ENCODE data around the gene SLC12A1.
"Not testable (repeated sequence)": the region's sequence is repeated elsewhere in the genome, so short reads cannot be mapped to it uniquely, and the experiment has no call there.

SLC12A1 gene

DNA sequence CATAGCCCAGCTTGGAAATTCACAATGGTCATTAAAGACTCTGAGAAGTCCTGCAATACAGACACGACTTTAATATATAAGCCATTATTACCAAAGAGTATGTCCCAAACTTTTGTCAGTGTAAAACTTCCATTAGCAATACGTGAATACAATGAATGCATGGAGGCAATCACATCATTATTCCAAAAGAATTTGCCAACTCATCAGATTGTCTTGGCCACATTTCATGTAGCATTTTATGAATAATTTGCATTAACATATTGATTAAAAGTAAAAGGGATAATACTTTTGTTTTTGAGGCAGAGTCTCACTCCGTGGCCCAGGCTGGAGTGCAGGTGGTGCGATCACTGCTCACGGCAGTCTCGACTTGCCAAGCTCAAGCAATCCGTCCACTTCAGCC is 117.2 kb downstream of the SLC12A1 start:
- Histone ChIP-seq H3K4me3 (ENCODE audit: low read depth in 1 of 5, low read length in 5 of 5) (no peak overlapping the region), H3K36me3 (ENCODE audit: control insufficient read depth in 5 of 5, insufficient read depth in 5 of 5, low read length in 5 of 5) (no peaks in the 10 kb centered on the region), H3K9me3 (ENCODE audit: control insufficient read depth in 5 of 5, low read length in 5 of 5) (no peaks in the 10 kb centered on the region), H3K27me3 (ENCODE audit: control insufficient read depth in 5 of 5, insufficient read depth in 4 of 5, low read length in 5 of 5) (no peaks in the 10 kb centered on the region), H3K9ac (ENCODE audit: low read length in 5 of 5) (no peak overlapping the region), H3K27ac (ENCODE audit: low read depth, low read length) (no peak overlapping the region), H3K4me1 (ENCODE audit: control insufficient read depth in 5 of 5, insufficient read depth in 5 of 5, low read length in 5 of 5) (no peaks in the 10 kb centered on the region)

DNA sequence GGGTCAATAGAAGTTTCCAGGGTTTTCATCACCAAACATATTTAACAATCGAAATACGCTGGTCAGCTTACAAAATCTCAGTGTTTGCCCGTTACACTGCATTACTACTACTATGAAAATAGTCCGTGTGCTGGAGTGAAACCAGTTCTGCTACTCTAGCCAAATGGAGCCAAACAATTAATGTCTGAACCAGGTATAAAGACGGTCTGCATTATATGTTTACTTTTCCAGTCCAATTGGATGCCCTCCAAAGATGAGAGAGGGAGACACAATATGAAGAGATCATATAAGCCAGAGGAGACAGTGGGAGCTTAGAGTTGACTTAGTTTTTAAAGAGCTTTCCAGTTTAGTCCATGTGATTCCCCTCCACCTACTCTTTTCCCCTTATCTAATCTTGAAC is 118.8 kb downstream of the SLC12A1 start:
- peaks cover 0 to under 1% (median under 1%) of the 10 kb centered on the region in 5 donors for H3K4me1 ChIP-seq (ENCODE audit: control insufficient read depth in 5 of 5, insufficient read depth in 5 of 5, low read length in 5 of 5)
- no peak overlapping the region for H3K27ac ChIP-seq (ENCODE audit: low read depth, low read length)
- no peaks in the 10 kb centered on the region for H3K27me3 ChIP-seq (ENCODE audit: control insufficient read depth in 5 of 5, insufficient read depth in 4 of 5, low read length in 5 of 5)
- H3K9me3 ChIP-seq (ENCODE audit: control insufficient read depth in 5 of 5, low read length in 5 of 5): no peaks in the 10 kb centered on the region
- no peak overlapping the region for H3K9ac ChIP-seq (ENCODE audit: low read length in 5 of 5)
- H3K36me3 ChIP-seq (ENCODE audit: control insufficient read depth in 5 of 5, insufficient read depth in 5 of 5, low read length in 5 of 5): no peaks in the 10 kb centered on the region
- H3K4me3 ChIP-seq (ENCODE audit: low read depth in 1 of 5, low read length in 5 of 5): no peak overlapping the region

DNA sequence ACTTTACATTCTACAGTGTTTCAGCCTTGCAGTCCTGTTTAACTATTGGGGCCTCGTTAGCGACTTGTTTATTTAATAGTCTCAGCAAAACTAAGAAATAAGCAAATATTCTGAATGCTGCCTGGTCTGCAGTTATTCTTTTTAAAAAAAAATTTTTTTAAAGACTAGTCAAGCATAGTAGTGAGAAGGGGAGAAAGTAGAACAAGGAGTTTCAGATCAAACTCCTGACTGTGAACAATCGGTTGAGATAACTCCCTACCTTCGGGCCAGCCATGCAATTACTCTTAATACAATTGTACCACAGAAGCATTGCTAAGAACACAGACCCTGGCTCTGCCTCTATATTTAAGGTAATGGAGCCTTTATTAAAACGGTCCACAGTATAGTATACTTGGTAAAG is 119.3 kb downstream of the SLC12A1 start:
- Histone ChIP-seq H3K4me3 (ENCODE audit: low read depth in 1 of 5, low read length in 5 of 5) (no peak overlapping the region), H3K4me1 (ENCODE audit: control insufficient read depth in 5 of 5, insufficient read depth in 5 of 5, low read length in 5 of 5) (peaks cover 0 to 5% (median 5%) of the 10 kb centered on the region in 5 donors), H3K27me3 (ENCODE audit: control insufficient read depth in 5 of 5, insufficient read depth in 4 of 5, low read length in 5 of 5) (no peaks in the 10 kb centered on the region), H3K9ac (ENCODE audit: low read length in 5 of 5) (no peak overlapping the region), H3K36me3 (ENCODE audit: control insufficient read depth in 5 of 5, insufficient read depth in 5 of 5, low read length in 5 of 5) (no peaks in the 10 kb centered on the region), H3K9me3 (ENCODE audit: control insufficient read depth in 5 of 5, low read length in 5 of 5) (no peaks in the 10 kb centered on the region), H3K27ac (ENCODE audit: low read depth, low read length) (no peak overlapping the region)

DNA sequence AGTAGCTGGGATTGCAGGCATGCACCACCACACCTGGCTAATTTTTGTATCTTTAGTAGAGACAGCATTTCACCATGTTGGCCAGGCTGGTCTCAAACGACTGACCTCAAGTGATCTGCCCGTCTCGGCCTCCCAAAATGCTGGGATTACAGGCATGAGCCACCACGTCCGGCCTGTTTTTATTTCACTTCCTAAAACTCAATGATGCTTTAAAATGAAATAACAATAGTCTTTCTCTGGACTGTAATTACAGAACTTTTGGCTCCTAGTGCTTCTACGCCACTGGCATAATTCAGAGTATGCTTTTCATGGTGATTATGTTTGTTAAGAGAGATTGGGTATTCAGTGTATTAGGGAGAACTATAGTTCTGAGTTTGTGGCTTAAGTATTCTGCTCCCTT is 120.1 kb downstream of the SLC12A1 start:
- H3K9ac ChIP-seq (ENCODE audit: low read length in 5 of 5); H3K27ac ChIP-seq (ENCODE audit: low read depth, low read length); H3K27me3 ChIP-seq (ENCODE audit: control insufficient read depth in 5 of 5, insufficient read depth in 4 of 5, low read length in 5 of 5): not testable (repeated sequence)

DNA sequence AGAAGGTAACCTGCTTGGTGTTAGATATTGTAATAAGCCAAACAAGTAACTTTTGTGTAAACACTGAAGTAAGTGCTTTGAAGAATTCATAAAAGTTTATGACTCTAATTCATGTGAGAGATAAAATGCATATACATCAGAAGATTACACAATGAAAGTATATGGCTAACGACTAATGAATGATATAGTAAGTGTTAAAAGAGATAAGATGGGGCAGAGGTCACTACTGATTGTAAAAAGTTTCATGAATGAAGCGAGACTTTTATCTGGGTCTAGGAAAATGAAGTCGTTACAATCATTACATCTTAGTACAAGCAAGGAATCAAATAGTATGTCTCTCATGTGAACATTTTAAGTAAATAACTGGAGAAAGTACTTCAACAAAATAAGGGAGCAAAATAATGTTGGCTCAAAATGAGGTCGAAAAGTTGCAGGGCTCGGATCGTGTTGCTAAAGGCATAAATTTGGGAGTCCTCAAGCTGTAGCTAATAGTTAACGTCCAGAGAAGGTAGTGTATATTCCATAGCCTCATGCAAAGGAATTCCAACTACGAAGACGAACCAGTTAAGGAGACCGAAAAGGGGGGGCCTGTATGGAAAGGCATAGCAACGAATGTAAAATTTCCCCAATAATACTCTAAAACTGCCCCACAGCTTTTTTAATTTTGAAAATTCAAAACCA is 124.1 kb downstream of the SLC12A1 start:
- H3K36me3 ChIP-seq (ENCODE audit: control insufficient read depth in 5 of 5, insufficient read depth in 5 of 5, low read length in 5 of 5): peaks cover 8 to 17% (median 10%) of the 10 kb centered on the region in 5 donors
- H3K4me1 ChIP-seq (ENCODE audit: control insufficient read depth in 5 of 5, insufficient read depth in 5 of 5, low read length in 5 of 5): peaks cover 0 to 19% (median 15%) of the 10 kb centered on the region in 5 donors
- H3K4me3 ChIP-seq (ENCODE audit: low read depth in 1 of 5, low read length in 5 of 5): peak overlapping the region; percentile 79 to 98 (median 90)
- no peaks in the 10 kb centered on the region for H3K9me3 ChIP-seq (ENCODE audit: control insufficient read depth in 5 of 5, low read length in 5 of 5)
- H3K27ac ChIP-seq (ENCODE audit: low read depth, low read length): peak overlapping the region; percentile 94
- no peaks in the 10 kb centered on the region for H3K27me3 ChIP-seq (ENCODE audit: control insufficient read depth in 5 of 5, insufficient read depth in 4 of 5, low read length in 5 of 5)
- H3K9ac ChIP-seq (ENCODE audit: low read length in 5 of 5): peak overlapping the region; percentile 38 to 93 (median 83)

More for the DNA sequence above, 120.1 kb downstream of the SLC12A1 start:
- H3K36me3 ChIP-seq (ENCODE audit: control insufficient read depth in 5 of 5, insufficient read depth in 5 of 5, low read length in 5 of 5); H3K4me3 ChIP-seq (ENCODE audit: low read depth in 1 of 5, low read length in 5 of 5); H3K9me3 ChIP-seq (ENCODE audit: control insufficient read depth in 5 of 5, low read length in 5 of 5): not testable (repeated sequence)
- peaks cover 0 to 11% (median 9%) of the 10 kb centered on the region in 5 donors for H3K4me1 ChIP-seq (ENCODE audit: control insufficient read depth in 5 of 5, insufficient read depth in 5 of 5, low read length in 5 of 5)

DNA sequence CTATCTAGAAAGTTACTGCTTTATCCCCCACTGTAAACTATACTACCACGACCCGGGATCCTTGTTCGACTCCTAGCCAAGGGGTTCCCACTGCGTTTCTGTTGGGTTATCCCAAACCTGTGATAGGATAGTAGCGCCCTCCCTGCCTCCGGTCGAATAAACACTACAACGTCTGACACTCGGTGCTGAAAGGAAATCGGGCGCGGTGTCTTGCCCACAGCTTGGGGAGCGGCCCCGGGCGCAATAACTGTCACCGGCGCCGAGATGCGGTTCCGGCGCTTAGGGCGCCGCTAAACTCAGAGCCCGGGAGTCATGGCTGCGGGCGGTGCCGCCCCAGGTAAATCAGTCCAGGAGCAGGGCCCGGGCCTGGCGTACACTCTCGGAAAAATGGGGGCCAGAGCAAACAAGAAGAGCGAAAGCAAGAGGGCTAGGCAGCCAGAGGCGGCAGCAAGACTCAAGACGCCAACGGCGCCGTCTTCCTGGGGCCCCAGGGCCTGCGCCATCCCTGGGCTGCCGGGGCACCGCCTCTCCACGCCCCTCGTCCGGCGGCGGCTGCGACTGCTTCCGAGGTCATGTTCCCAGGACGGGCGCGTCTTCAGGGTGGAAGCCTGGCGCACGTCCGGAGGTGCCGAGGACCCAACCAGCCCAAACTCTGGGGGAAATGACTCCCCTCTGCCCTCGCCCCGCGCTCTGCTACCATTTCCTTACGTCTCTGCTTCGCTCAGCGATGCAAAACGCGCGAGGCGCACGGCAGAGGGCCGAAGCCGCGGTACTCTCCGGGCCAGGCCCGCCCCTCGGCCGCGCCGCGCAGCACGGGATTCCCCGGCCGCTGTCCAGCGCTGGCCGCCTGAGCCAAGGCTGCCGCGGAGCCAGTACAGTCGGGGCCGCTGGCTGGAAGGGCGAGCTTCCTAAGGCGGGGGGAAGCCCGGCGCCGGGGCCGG is 125.0 kb downstream of the SLC12A1 start, which contains the start of gene DUT:
Gene DUT, plus strand, starts transcription at position 575 of the 941 bp plus-strand sequence. Its CDS starts 87 bp downstream, at position 662.
- Histone ChIP-seq H3K9ac (ENCODE audit: low read length in 5 of 5) (peak within 1 kb of the TSS; percentile 38 to 93 (median 83)), H3K36me3 (ENCODE audit: control insufficient read depth in 5 of 5, insufficient read depth in 5 of 5, low read length in 5 of 5) (peaks cover 12 to 26% (median 16%) of the 10 kb centered on the region in 5 donors), H3K4me1 (ENCODE audit: control insufficient read depth in 5 of 5, insufficient read depth in 5 of 5, low read length in 5 of 5) (peaks cover 0 to 19% (median 15%) of the 10 kb centered on the region in 5 donors)

DNA sequence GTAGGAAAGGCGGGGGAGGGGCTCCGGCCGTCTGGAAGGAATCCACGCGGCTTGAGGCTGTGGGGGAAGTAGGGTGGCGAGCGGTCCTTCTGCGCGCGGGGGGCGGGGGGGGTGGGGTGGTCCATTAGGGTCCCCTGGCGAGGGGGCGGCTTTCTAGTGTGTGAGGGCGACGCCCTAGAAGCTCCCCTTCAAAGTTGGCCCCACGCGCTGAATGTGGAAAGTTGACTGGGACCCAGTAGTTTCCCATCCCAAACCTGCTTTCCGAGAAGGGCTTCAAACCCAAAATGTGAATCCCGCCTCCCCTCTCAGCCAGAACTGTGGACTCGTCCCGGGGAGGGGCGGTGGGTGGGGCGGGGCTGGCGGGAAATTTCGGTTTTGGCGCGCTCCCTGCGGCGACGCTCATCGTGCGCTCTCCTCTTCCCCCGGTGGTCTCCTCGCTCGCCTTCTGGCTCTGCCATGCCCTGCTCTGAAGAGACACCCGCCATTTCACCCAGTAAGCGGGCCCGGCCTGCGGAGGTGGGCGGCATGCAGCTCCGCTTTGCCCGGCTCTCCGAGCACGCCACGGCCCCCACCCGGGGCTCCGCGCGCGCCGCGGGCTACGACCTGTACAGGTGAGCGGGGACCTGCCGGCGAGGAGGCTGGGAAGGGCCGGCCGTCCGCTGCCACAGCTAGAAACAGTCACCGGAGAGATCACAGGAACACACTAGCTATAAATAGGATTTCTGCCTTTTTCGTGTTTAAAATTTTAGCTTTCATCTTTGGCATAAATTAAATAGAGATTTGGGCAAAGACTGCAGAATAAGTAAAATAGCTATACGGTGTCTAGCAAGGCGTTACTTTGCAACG is 125.9 kb downstream of the SLC12A1 start:
- peak overlapping the region; percentile 94 for H3K27ac ChIP-seq (ENCODE audit: low read depth, low read length)
- peak overlapping the region; percentile 69 to 98 (median 90) for H3K4me3 ChIP-seq (ENCODE audit: low read depth in 1 of 5, low read length in 5 of 5)
- H3K9me3 ChIP-seq (ENCODE audit: control insufficient read depth in 5 of 5, low read length in 5 of 5): no peaks in the 10 kb centered on the region
- H3K4me1 ChIP-seq (ENCODE audit: control insufficient read depth in 5 of 5, insufficient read depth in 5 of 5, low read length in 5 of 5): peaks cover 0 to 19% (median 15%) of the 10 kb centered on the region in 5 donors
- no peaks in the 10 kb centered on the region for H3K27me3 ChIP-seq (ENCODE audit: control insufficient read depth in 5 of 5, insufficient read depth in 4 of 5, low read length in 5 of 5)
- H3K9ac ChIP-seq (ENCODE audit: low read length in 5 of 5): peak overlapping the region in 4 of 5 donors; percentile 82 to 93 (median 85)
- H3K36me3 ChIP-seq (ENCODE audit: control insufficient read depth in 5 of 5, insufficient read depth in 5 of 5, low read length in 5 of 5): peaks cover 16 to 32% (median 24%) of the 10 kb centered on the region in 5 donors

More for the DNA sequence above, 125.0 kb downstream of the SLC12A1 start, which contains the start of gene DUT:
- no peaks in the 10 kb centered on the region for H3K27me3 ChIP-seq (ENCODE audit: control insufficient read depth in 5 of 5, insufficient read depth in 4 of 5, low read length in 5 of 5)
- H3K27ac ChIP-seq (ENCODE audit: low read depth, low read length): peak within 1 kb of the TSS; percentile 94
- H3K4me3 ChIP-seq (ENCODE audit: low read depth in 1 of 5, low read length in 5 of 5): peak within 1 kb of the TSS; percentile 79 to 98 (median 90)
- no peaks in the 10 kb centered on the region for H3K9me3 ChIP-seq (ENCODE audit: control insufficient read depth in 5 of 5, low read length in 5 of 5)

DNA sequence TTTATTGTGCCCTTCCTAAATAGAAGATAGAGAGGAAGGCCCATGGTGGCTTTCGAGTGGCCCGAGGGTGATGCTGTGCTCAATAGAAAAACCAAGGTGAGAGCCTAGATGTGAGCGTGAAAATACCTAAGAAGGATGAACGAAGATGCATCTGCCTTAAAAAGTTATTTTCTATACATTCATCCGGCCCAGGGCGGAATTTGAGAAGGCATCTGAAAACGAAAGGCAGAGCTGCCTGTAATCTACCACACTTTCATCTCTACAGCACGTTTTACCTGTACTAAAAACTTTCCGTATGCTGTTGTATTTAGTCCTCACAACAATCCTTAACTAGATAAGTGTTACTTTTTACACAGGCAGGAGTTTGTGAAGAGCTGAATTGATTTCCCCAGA is 126.5 kb downstream of the SLC12A1 start:
- peak overlapping the region in 4 of 5 donors; percentile 29 to 98 (median 94) for H3K4me3 ChIP-seq (ENCODE audit: low read depth in 1 of 5, low read length in 5 of 5)
- no peaks in the 10 kb centered on the region for H3K27me3 ChIP-seq (ENCODE audit: control insufficient read depth in 5 of 5, insufficient read depth in 4 of 5, low read length in 5 of 5)
- no peak overlapping the region for H3K27ac ChIP-seq (ENCODE audit: low read depth, low read length)
- peaks cover 0 to 20% (median 16%) of the 10 kb centered on the region in 5 donors for H3K4me1 ChIP-seq (ENCODE audit: control insufficient read depth in 5 of 5, insufficient read depth in 5 of 5, low read length in 5 of 5)
- peaks cover 22 to 32% (median 25%) of the 10 kb centered on the region in 5 donors for H3K36me3 ChIP-seq (ENCODE audit: control insufficient read depth in 5 of 5, insufficient read depth in 5 of 5, low read length in 5 of 5)
- H3K9me3 ChIP-seq (ENCODE audit: control insufficient read depth in 5 of 5, low read length in 5 of 5): no peaks in the 10 kb centered on the region
- H3K9ac ChIP-seq (ENCODE audit: low read length in 5 of 5): peak overlapping the region in 1 of 5 donors; percentile 59

DNA sequence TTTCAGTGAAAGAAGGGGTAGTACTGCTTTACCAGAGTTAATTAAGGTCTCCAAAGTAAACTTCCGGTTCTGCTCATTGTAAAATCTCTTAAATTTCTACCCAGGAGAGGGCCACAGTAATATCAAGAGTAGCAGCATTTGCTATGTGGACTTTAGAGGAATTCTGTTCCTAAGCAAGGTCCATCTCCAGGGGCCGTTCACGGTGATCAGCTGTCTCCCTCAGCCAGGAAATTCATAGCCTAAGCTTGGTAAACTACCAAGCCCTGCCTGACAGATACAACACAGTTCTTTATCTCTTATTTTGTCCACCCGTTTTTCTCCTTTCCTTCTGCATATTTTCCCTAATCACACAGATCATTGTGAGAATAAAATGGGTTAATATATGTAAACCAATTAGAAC is 127.4 kb downstream of the SLC12A1 start:
- Histone ChIP-seq H3K27ac (ENCODE audit: low read depth, low read length) (no peak overlapping the region), H3K9ac (ENCODE audit: low read length in 5 of 5) (no peak overlapping the region), H3K9me3 (ENCODE audit: control insufficient read depth in 5 of 5, low read length in 5 of 5) (no peaks in the 10 kb centered on the region), H3K27me3 (ENCODE audit: control insufficient read depth in 5 of 5, insufficient read depth in 4 of 5, low read length in 5 of 5) (no peaks in the 10 kb centered on the region), H3K4me1 (ENCODE audit: control insufficient read depth in 5 of 5, insufficient read depth in 5 of 5, low read length in 5 of 5) (peaks cover 0 to 22% (median 16%) of the 10 kb centered on the region in 5 donors), H3K4me3 (ENCODE audit: low read depth in 1 of 5, low read length in 5 of 5) (no peak overlapping the region), H3K36me3 (ENCODE audit: control insufficient read depth in 5 of 5, insufficient read depth in 5 of 5, low read length in 5 of 5) (peaks cover 23 to 37% (median 31%) of the 10 kb centered on the region in 5 donors)

Data from subcutaneous abdominal adipose tissue (tissue), 5 donors.